GM13977 (cell line): Measurements from ENCODE around the gene B4GALT1.

ENCODE experiments used
- DNase-seq: peaks from one replicate; pipeline ENCODE4 v3.0.0; 2012; ENCODE audit warnings: low spot score
- CTCF ChIP-seq: IDR thresholded peaks from 2 replicates; pipeline ENCODE4 v1.5.1; 2012; ENCODE audit warnings: mild to moderate bottlenecking, control low read depth; ENCODE audit not compliant: insufficient read depth; ENCODE audit errors: extremely low read depth, missing control alignments
- in situ Hi-C: fragments of 300-500 bp; cut with MboI; formaldehyde crosslinking; loops from one replicate; pipeline ENCODE4 v1.12.0; 2022; ENCODE audit warnings: low sequenced_read_pairs, low pct_unique_long_range_greater_than_20kb, mixed read lengths, inconsistent platforms; ENCODE audit not compliant: unreplicated experiment

Gene B4GALT1

DNA sequence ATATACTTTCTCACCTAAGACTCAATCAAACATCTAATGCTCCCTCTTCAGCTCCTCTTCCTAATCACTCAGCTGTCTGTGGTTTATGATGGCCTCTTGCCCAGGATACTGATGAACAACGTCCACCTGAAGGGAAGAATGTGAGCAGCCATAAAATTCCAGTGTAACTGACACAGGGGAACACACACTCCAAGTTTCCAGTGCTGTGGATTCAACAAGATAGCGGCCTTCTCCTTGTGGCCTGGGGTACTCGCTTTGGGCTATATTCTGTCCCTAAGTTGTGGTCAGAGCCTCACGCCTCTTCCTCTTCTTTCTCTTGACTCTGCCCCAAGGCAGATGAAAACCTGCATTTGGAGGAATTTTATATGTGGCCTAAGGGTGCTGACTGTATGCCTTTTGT, 11.7 kb downstream of the B4GALT1 start:
- DNase-seq: no peak
- in situ Hi-C loops: no loop called here
- TF ChIP-seq CTCF: no peak

DNA sequence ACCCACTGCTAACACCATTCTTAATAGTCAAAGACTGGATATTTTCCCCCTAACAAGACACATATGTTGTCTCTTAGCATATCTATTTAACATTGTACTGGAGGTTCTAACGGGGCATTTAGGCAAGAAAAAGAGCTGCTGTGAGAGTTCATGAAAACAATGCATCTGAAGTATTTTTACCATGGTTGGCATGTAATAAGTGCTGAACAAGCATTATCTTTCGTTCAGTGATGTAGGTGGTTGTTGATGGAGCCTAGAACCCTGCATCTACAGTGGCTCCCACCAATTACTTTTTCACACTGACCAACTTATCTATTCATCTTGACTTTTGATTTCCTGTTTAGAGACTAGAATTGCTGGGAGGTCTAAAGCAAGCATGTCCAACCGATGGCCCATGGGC, 12.8 kb downstream of the B4GALT1 start:
- in situ Hi-C loops: no loop called here
- no peak for DNase-seq
- no peak for TF ChIP-seq CTCF

GRCh38 chr9:33153666-33154065, 13.5 kb downstream of the B4GALT1 start:
- no peak for DNase-seq
- in situ Hi-C loops: no loop called here
- TF ChIP-seq CTCF: no peak

- TF ChIP-seq CTCF: no peak
- no peak for DNase-seq
- in situ Hi-C loops: no loop called here
Observed at GRCh38 chr9:33153001-33153400, 14.1 kb downstream of the B4GALT1 start.

DNA sequence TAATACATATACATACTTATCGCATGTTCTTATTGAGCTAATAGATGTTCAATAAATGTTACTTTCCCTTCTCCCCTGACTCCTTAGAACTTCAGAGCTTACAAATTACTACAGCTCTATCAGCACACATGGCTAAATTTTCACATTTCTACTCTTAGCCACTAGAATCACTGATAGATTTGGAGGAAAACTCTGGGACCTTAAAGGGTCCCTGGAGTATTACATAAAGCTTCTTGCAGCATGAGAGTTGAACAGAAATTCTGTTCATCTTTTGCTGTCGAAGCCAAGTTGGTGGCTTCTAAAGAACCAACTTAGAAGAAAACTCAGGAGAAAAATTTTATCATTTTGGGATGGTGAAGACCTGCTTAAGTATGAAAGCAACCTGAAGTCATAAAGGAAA, 15.5 kb downstream of the B4GALT1 start:
- no peak for DNase-seq
- no peak for TF ChIP-seq CTCF
- in situ Hi-C loops: no loop called here

DNA sequence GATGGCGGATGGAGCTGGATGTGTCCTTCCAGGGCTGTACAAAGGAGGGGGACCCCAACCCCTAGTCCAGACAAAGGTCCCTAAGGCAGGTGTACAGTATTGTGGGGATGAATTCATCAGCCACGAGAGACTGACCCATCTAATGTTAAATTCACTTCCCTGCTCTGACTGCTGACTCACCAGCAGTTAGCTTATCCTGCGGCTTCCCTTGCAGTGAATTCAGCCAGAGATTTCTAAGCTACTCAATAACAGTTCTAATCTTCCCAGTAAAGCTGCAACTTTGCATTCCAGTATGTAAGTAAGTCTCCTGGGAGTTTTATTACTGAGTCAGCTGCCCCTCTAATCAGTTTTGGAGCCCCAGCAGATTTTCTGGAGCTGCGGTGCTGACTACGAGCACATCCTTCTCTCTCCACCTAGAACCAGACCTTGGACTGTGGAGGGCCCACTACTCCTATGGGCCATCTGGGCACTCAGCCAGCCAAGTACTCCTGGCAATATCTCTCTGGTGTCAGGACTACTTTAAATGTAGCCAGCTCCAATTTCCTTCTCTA, 16.1 kb downstream of the B4GALT1 start:
- in situ Hi-C loops: no loop called here

More for the DNA sequence above, 16.1 kb downstream of the B4GALT1 start:
- no peak for DNase-seq
- no peak for TF ChIP-seq CTCF
